ENCODE results near the gene MAP4. TPM values are rescaled to one million over a fixed set of nuclear protein-coding genes. Genes with fewer than 3 reads are reported as not detected.
"Not testable (repeated sequence)": the region's sequence is repeated elsewhere in the genome, so short reads cannot be mapped to it uniquely, and the experiment has no call there.

The MAP4 gene
- total RNA-seq, 2 experiments from 2014 or later, result 75.9 to 78.2 TPM

GRCh38 chr3:47901280-47901833 lies 114.9 kb downstream of the MAP4 start:
- no peak overlapping the region for H3K4me3 Mint-ChIP-seq
- no peaks in the 10 kb centered on the region for H3K9me3 Mint-ChIP-seq
- peaks cover 10% of the 10 kb centered on the region for H3K4me1 Mint-ChIP-seq (ENCODE audit: low read depth)
- DNase-seq, result no peak
- intact Hi-C loops (cut with micrococcal nuclease), result no loop called here
- peaks cover 4% of the 10 kb centered on the region for H3K36me3 Mint-ChIP-seq (ENCODE audit: low read depth)
- no peak overlapping the region for H3K27ac Mint-ChIP-seq
- CTCF ChIA-PET, result interaction anchor here (0.6 kb wide), 1 partner anchor 54 kb away, joined by 3 read pairs; no protein-coding TSS in a partner anchor
- H3K27me3 Mint-ChIP-seq (ENCODE audit: low read depth), result no peaks in the 10 kb centered on the region

- CTCF ChIA-PET, result no interaction called here
- Mint-ChIP-seq H3K27me3 (ENCODE audit: low read depth) (no peaks in the 10 kb centered on the region), H3K27ac (no peak overlapping the region), H3K4me3 (no peak overlapping the region), H3K4me1 (ENCODE audit: low read depth) (peaks cover 10% of the 10 kb centered on the region), H3K36me3 (ENCODE audit: low read depth) (peaks cover 1% of the 10 kb centered on the region), H3K9me3 (no peaks in the 10 kb centered on the region)
- intact Hi-C loops (cut with micrococcal nuclease), result loop anchor here (10.0 kb wide), 1 partner anchor 65 kb away; no protein-coding TSS in a partner anchor
- no peak for DNase-seq
Measured at GRCh38 chr3:47899495-47900108, 116.6 kb downstream of the MAP4 start.

- intact Hi-C loops (cut with micrococcal nuclease), result loop anchor here (10.0 kb wide), 1 partner anchor 67 kb away; no protein-coding TSS in a partner anchor
- Mint-ChIP-seq H3K4me3 (no peak overlapping the region), H3K27ac (no peak overlapping the region), H3K4me1 (ENCODE audit: low read depth) (peaks cover 10% of the 10 kb centered on the region), H3K9me3 (no peaks in the 10 kb centered on the region), H3K36me3 (ENCODE audit: low read depth) (peaks cover 1% of the 10 kb centered on the region), H3K27me3 (ENCODE audit: low read depth) (no peaks in the 10 kb centered on the region)
- no peak for DNase-seq
- CTCF ChIA-PET, result no interaction called here
Measured at GRCh38 chr3:47897954-47898353, 118.3 kb downstream of the MAP4 start.

- no peak for DNase-seq
- Mint-ChIP-seq H3K36me3 (ENCODE audit: low read depth) (peaks cover 4% of the 10 kb centered on the region), H3K4me1 (ENCODE audit: low read depth) (peaks cover 10% of the 10 kb centered on the region), H3K27me3 (ENCODE audit: low read depth) (no peaks in the 10 kb centered on the region), H3K9me3 (no peaks in the 10 kb centered on the region), H3K27ac (no peak overlapping the region), H3K4me3 (no peak overlapping the region)
- CTCF ChIA-PET, result no interaction called here
- intact Hi-C loops (cut with micrococcal nuclease), result loop anchor here (10.0 kb wide), 1 partner anchor 68 kb away; no protein-coding TSS in a partner anchor
Measured at GRCh38 chr3:47896736-47897135, 119.5 kb downstream of the MAP4 start.

- peaks cover 4% of the 10 kb centered on the region for H3K36me3 Mint-ChIP-seq (ENCODE audit: low read depth)
- no peaks in the 10 kb centered on the region for H3K27me3 Mint-ChIP-seq (ENCODE audit: low read depth)
- no peak for DNase-seq
- H3K4me3 Mint-ChIP-seq, result no peak overlapping the region
- peaks cover 10% of the 10 kb centered on the region for H3K4me1 Mint-ChIP-seq (ENCODE audit: low read depth)
- H3K9me3 Mint-ChIP-seq, result no peaks in the 10 kb centered on the region
- H3K27ac Mint-ChIP-seq, result no peak overlapping the region
- intact Hi-C loops (cut with micrococcal nuclease), result loop anchor here (10.0 kb wide), 1 partner anchor 70 kb away; no protein-coding TSS in a partner anchor
- CTCF ChIA-PET, result interaction anchor here (0.6 kb wide), 1 partner anchor 78 kb away, joined by 3 read pairs; no protein-coding TSS in a partner anchor
Measured at GRCh38 chr3:47895241-47895640, 121.0 kb downstream of the MAP4 start.

GRCh38 chr3:47892286-47893040 lies 123.8 kb downstream of the MAP4 start:
- intact Hi-C loops (cut with micrococcal nuclease), result loop anchor here (10.0 kb wide), 1 partner anchor 72 kb away; no protein-coding TSS in a partner anchor
- H3K36me3 Mint-ChIP-seq (ENCODE audit: low read depth), result peaks cover 8% of the 10 kb centered on the region
- CTCF ChIA-PET, result interaction anchor here (2.2 kb wide), 1 partner anchor 11 kb away, joined by 8 read pairs; no protein-coding TSS in a partner anchor
- no peaks in the 10 kb centered on the region for H3K9me3 Mint-ChIP-seq
- no peaks in the 10 kb centered on the region for H3K27me3 Mint-ChIP-seq (ENCODE audit: low read depth)
- no peak overlapping the region for H3K27ac Mint-ChIP-seq
- no peak overlapping the region for H3K4me3 Mint-ChIP-seq
- H3K4me1 Mint-ChIP-seq (ENCODE audit: low read depth), result no peaks in the 10 kb centered on the region
- DNase-seq, result no peak

GRCh38 chr3:47891613-47892005 lies 124.6 kb downstream of the MAP4 start:
- Mint-ChIP-seq H3K4me3 (no peak overlapping the region), H3K36me3 (ENCODE audit: low read depth) (peaks cover 8% of the 10 kb centered on the region), H3K27ac (no peak overlapping the region), H3K27me3 (ENCODE audit: low read depth) (no peaks in the 10 kb centered on the region), H3K4me1 (ENCODE audit: low read depth) (no peaks in the 10 kb centered on the region), H3K9me3 (no peaks in the 10 kb centered on the region)
- CTCF ChIA-PET, result interaction anchor here (2.2 kb wide), 1 partner anchor 10 kb away, joined by 8 read pairs; no protein-coding TSS in a partner anchor
- intact Hi-C loops (cut with micrococcal nuclease), result loop anchor here (10.0 kb wide), 1 partner anchor 73 kb away; no protein-coding TSS in a partner anchor
- DNase-seq, result no peak

GRCh38 chr3:47890828-47891612 lies 125.2 kb downstream of the MAP4 start:
- intact Hi-C loops (cut with micrococcal nuclease), result loop anchor here (10.0 kb wide), 1 partner anchor 74 kb away; no protein-coding TSS in a partner anchor
- no peaks in the 10 kb centered on the region for H3K4me1 Mint-ChIP-seq (ENCODE audit: low read depth)
- no peaks in the 10 kb centered on the region for H3K9me3 Mint-ChIP-seq
- no peak for DNase-seq
- CTCF ChIA-PET, result interaction anchor here (2.2 kb wide), 1 partner anchor 10 kb away, joined by 8 read pairs; no protein-coding TSS in a partner anchor
- H3K4me3 Mint-ChIP-seq, result no peak overlapping the region
- H3K36me3 Mint-ChIP-seq (ENCODE audit: low read depth), result peaks cover 8% of the 10 kb centered on the region
- H3K27me3 Mint-ChIP-seq (ENCODE audit: low read depth), result no peaks in the 10 kb centered on the region
- no peak overlapping the region for H3K27ac Mint-ChIP-seq

GRCh38 chr3:47890126-47890827 lies 125.9 kb downstream of the MAP4 start:
- no peaks in the 10 kb centered on the region for H3K9me3 Mint-ChIP-seq

GRCh38 chr3:47888986-47889757 lies 127.0 kb downstream of the MAP4 start:
- no peaks in the 10 kb centered on the region for H3K4me1 Mint-ChIP-seq (ENCODE audit: low read depth)
- H3K27me3 Mint-ChIP-seq (ENCODE audit: low read depth), result no peaks in the 10 kb centered on the region
- no peak for DNase-seq
- CTCF ChIA-PET, result interaction anchor here (1.1 kb wide), 1 partner anchor 100 kb away, joined by 4 read pairs; no protein-coding TSS in a partner anchor
- H3K9me3 Mint-ChIP-seq, result no peaks in the 10 kb centered on the region
- peaks cover 10% of the 10 kb centered on the region for H3K36me3 Mint-ChIP-seq (ENCODE audit: low read depth)
- intact Hi-C loops (cut with micrococcal nuclease), result no loop called here
- no peak overlapping the region for H3K4me3 Mint-ChIP-seq
- H3K27ac Mint-ChIP-seq, result no peak overlapping the region

More at GRCh38 chr3:47890126-47890827, 125.9 kb downstream of the MAP4 start:
- Mint-ChIP-seq H3K27ac (no peak overlapping the region), H3K36me3 (ENCODE audit: low read depth) (peaks cover 10% of the 10 kb centered on the region), H3K4me3 (no peak overlapping the region), H3K27me3 (ENCODE audit: low read depth) (no peaks in the 10 kb centered on the region), H3K4me1 (ENCODE audit: low read depth) (no peaks in the 10 kb centered on the region)
- intact Hi-C loops (cut with micrococcal nuclease), result loop anchor here (10.0 kb wide), 1 partner anchor 75 kb away; no protein-coding TSS in a partner anchor
- no peak for DNase-seq
- CTCF ChIA-PET, result interaction anchor here (1.1 to 2.2 kb wide), 2 partner anchors 9 to 99 kb away, joined by 4 to 8 read pairs; no protein-coding TSS in a partner anchor

- H3K27me3 Mint-ChIP-seq (ENCODE audit: low read depth); H3K27ac Mint-ChIP-seq; CTCF ChIA-PET; intact Hi-C loops (cut with micrococcal nuclease); H3K4me3 Mint-ChIP-seq; H3K4me1 Mint-ChIP-seq (ENCODE audit: low read depth); H3K9me3 Mint-ChIP-seq; DNase-seq: not testable (repeated sequence)
- H3K36me3 Mint-ChIP-seq (ENCODE audit: low read depth), result peaks cover 12% of the 10 kb centered on the region
Measured at GRCh38 chr3:47887991-47888390, 128.2 kb downstream of the MAP4 start.

All from activated naive CD4-positive, alpha-beta T cell treated with anti-CD3 and anti-CD28 coated beads for 36 hours (primary cell).